ENCODE results near the gene CCDC91.
"Not testable (repeated sequence)": the region's sequence is repeated elsewhere in the genome, so short reads cannot be mapped to it uniquely, and the experiment has no call there.

The CCDC91 gene

DNA sequence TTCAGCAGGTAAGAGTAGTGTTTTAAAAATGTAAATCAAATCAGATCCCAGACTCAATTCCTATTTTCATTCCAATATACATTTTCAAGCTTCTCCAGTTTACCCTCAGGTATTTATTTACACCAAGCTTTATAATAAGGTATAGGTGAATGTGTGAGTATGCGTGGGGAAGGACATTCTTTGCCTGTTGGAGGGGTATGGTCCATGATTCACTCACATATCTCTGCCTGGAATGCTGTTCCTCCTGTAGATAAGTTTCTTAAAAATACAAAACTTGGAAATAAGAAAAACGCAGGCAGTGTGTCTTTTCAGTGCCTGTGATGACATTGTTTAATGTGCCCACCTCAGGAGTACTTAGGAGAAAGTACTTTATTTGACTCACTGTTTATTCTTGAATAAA, 118.6 kb downstream of the CCDC91 start:
- H4K20me1 ChIP-seq = no peaks in the 10 kb centered on the region
- no peak for TF ChIP-seq Cebpa-rat (IDR thresholded peaks at IDR 0.05)

DNA sequence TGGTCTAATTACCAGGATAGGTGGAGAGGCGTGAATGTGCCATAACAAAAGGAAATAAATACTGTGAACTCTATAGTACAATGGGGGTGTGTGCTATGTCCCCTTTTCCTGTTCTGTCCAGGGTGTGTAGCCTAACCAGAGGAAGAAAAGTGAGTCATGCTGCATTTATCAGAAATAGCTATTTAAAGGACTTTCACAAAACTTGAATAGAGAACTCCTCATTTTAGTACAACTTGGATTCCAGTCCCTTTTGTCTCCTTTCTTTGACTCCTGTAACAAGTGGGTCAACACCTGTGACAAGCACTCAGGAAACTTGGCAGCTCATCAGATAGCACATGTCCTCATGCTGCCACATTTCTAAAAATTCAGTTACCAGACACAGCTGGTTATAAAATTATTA, 123.4 kb downstream of the CCDC91 start:
- Histone ChIP-seq H3K27ac (no peak overlapping the region), H3K27me3 (no peaks in the 10 kb centered on the region), H3K4me1 (no peaks in the 10 kb centered on the region), H4K20me1 (no peaks in the 10 kb centered on the region), H3K4me2 (no peak overlapping the region; the same call in 1 of the 2 replicates), H3K36me3 (0 out of 2 replicates have a peak, but pooled peaks cover 3% of the 10 kb centered on the region), H3K9me3 (peaks cover 6% of the 10 kb centered on the region; the same call in 1 of the 2 replicates), H3K4me3 (no peak overlapping the region), H3K9ac (no peak overlapping the region)
- TF ChIP-seq Cebpa-rat (IDR thresholded peaks at IDR 0.05) = no peak

More for the DNA sequence above, 118.6 kb downstream of the CCDC91 start:
- no peak overlapping the region for H3K27ac ChIP-seq
- no peaks in the 10 kb centered on the region for H3K27me3 ChIP-seq
- peaks cover 6% of the 10 kb centered on the region; the same call in 1 of the 2 replicates for H3K9me3 ChIP-seq
- no peak overlapping the region for H3K9ac ChIP-seq
- H3K4me3 ChIP-seq = no peak overlapping the region
- H3K36me3 ChIP-seq = no peaks in the 10 kb centered on the region
- H3K4me1 ChIP-seq = no peaks in the 10 kb centered on the region
- H3K4me2 ChIP-seq = no peak overlapping the region

DNA sequence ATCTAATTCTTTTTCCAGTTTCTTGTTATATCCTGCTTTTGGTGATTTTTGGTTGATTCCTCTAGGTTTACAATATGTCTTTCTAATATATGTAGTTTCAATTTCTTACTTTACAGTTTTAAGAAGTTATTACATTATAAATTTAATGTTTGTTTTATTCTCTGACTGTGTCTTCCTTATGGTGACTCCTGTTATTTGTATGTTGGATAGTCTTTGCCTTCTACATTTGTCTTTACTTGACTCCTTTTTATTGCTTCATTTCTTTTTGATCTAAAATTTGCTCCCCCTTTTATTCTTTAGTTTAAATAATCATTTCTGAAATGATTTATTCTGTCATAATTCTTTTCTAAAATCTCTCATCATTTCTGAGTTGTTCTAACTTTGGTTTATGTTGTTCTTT, 125.8 kb downstream of the CCDC91 start:
- Histone ChIP-seq H3K4me2 (no peak overlapping the region), H3K4me1 (no peaks in the 10 kb centered on the region), H3K27ac (no peak overlapping the region), H3K27me3 (no peaks in the 10 kb centered on the region), H3K9me3 (peaks cover 6% of the 10 kb centered on the region; the same call in 1 of the 2 replicates), H3K4me3 (no peak overlapping the region), H3K9ac (no peak overlapping the region), H3K36me3 (0 out of 2 replicates have a peak, but pooled peaks cover 3% of the 10 kb centered on the region), H4K20me1 (no peaks in the 10 kb centered on the region)
- TF ChIP-seq Cebpa-rat (IDR thresholded peaks at IDR 0.05) = no peak

DNA sequence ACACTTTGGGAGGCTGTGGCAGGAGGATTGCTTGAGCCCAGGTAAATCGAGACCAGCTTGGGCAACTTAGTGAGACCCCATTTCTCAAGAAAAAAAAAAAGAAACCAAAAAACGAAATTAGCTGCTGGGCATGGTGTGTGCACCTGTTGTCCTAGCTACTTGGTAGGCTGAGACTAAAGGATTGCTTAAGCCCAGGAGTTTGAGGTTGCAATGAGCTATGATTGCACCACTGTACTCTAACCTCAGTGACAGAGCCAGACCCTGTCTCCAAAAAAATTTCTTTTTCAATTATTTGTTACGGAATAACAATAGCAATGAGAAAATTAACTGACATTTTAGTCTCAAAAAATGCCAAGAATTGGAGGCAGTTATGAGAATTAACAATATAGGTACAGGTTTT, 128.0 kb downstream of the CCDC91 start:
- Histone ChIP-seq H3K9me3 (no peaks in the 10 kb centered on the region), H3K4me3 (no peak overlapping the region), H3K27ac (no peak overlapping the region), H4K20me1 (no peaks in the 10 kb centered on the region), H3K27me3 (no peaks in the 10 kb centered on the region), H3K36me3 (0 out of 2 replicates have a peak, but pooled peaks cover 3% of the 10 kb centered on the region), H3K9ac (no peak overlapping the region), H3K4me2 (no peak overlapping the region), H3K4me1 (no peaks in the 10 kb centered on the region)
- TF ChIP-seq Cebpa-rat (IDR thresholded peaks at IDR 0.05) = no peak

DNA sequence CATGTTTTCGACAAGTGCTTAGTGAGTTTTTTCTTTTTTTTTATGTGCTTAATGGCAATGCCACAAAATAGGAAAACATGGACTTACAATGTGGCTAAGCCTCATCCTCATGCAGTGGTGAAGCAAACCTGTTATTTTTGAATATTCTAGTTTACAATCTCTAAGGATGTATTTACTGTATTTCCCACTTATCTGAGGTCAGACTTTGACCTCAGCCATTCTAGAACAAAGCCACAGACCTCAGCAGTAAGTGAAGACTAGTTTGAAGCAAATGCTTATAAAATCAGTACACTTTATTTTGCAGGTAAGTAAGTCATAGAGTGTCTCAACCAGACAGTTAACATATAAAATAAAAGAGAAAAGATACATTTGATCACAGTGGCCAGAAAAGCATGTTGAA, 130.1 kb downstream of the CCDC91 start:
- no peaks in the 10 kb centered on the region for H3K36me3 ChIP-seq
- TF ChIP-seq Cebpa-rat (IDR thresholded peaks at IDR 0.05) = no peak
- H3K4me3 ChIP-seq = no peak overlapping the region
- no peak overlapping the region for H3K4me2 ChIP-seq
- no peaks in the 10 kb centered on the region for H3K9me3 ChIP-seq
- no peak overlapping the region for H3K27ac ChIP-seq
- no peak overlapping the region for H3K9ac ChIP-seq
- no peaks in the 10 kb centered on the region for H4K20me1 ChIP-seq
- H3K4me1 ChIP-seq = no peaks in the 10 kb centered on the region
- no peaks in the 10 kb centered on the region for H3K27me3 ChIP-seq

DNA sequence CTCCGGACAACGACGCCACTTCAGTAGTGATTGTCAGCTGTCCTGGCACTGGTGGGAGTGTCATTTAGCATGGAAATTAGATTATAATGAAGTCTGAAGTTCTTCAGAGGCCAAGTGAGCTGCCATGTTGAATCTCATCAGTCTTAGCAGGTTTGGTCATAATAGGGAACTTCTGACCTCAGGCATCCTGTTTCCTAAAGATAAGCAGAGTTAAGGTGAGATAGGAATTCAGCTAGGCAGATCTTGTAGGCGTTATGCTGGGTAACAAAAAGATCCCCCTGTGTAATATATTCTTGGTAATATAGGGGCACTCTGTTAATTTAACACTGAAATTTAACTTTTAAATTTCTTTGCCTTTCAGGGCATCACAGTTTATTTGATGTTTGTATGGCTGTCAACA, 137.5 kb downstream of the CCDC91 start:
- Histone ChIP-seq H3K27me3 (no peaks in the 10 kb centered on the region), H3K9me3 (peaks cover 7% of the 10 kb centered on the region), H3K27ac (no peak overlapping the region), H3K4me3 (no peak overlapping the region), H3K36me3 (no peaks in the 10 kb centered on the region), H3K4me1 (no peaks in the 10 kb centered on the region), H4K20me1 (no peaks in the 10 kb centered on the region), H3K4me2 (no peak overlapping the region), H3K9ac (no peak overlapping the region)
- no peak for TF ChIP-seq Cebpa-rat (IDR thresholded peaks at IDR 0.05)

DNA sequence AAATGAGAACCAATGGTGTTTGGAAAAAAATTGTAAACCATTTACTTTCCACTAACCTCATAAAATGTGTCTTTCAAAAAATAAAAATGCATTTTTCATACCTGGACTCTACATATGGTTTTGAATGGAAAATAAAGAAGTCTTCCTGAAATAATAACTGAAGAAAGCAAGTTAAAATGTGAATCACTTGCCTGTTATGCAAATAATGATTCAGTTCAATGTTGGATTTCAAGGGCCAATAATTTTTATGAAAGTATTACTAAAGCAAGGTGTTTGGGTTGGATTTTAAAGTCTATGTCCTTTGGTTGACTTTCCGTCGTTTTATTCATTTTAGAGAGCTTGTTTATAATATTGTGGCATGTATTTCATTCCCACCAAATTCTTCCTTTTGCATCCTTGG, 138.7 kb downstream of the CCDC91 start:
- no peaks in the 10 kb centered on the region for H3K4me1 ChIP-seq
- H3K27me3 ChIP-seq = no peaks in the 10 kb centered on the region
- no peaks in the 10 kb centered on the region for H4K20me1 ChIP-seq
- H3K9ac ChIP-seq = no peak overlapping the region
- H3K27ac ChIP-seq = no peak overlapping the region
- H3K36me3 ChIP-seq = no peaks in the 10 kb centered on the region
- no peak for TF ChIP-seq Cebpa-rat (IDR thresholded peaks at IDR 0.05)
- H3K4me3 ChIP-seq = no peak overlapping the region
- peaks cover 7% of the 10 kb centered on the region for H3K9me3 ChIP-seq
- no peak overlapping the region for H3K4me2 ChIP-seq

DNA sequence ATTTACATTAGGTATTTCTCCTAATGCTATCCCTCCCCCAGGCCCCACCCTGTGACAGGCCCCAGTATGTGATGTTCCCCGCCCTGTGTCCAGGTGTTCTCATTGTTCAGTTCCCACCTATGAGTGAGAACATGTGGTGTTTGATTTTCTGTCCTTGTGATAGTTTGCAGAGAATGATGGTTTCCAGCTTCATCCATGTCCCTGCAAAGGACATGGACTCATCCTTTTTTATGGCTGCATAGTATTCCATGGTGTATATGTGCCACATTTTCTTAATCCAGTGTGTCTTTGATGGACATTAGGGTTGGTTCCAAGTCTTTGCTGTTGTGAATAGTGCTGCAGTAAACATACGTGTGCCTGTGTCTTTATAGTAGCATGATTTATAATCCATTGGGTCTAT, 139.5 kb downstream of the CCDC91 start:
- not testable (repeated sequence) for H3K9me3 ChIP-seq, H3K4me2 ChIP-seq, H4K20me1 ChIP-seq, H3K27me3 ChIP-seq, H3K36me3 ChIP-seq, H3K4me3 ChIP-seq, H3K4me1 ChIP-seq, H3K27ac ChIP-seq, H3K9ac ChIP-seq

DNA sequence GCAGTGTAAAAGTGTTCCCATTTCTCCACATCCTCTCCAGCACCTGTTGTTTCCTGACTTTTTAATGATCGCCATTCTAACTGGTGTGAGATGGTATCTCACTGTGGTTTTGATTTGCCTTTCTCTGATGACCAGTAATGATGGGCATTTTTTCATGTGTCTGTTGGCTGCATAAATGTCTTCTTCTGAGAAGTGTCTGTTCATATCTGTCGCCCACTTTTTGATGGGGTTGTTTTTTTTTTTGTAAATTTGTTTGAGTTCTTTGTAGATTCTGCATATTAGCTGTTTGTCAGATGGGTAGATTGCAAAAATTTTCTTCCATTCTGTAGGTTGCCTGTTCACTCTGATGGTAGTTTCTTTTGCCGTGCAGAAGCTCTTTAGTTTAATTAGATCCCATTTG, 140.0 kb downstream of the CCDC91 start:
- not testable (repeated sequence) for H3K36me3 ChIP-seq, H3K4me3 ChIP-seq, H4K20me1 ChIP-seq, H3K27ac ChIP-seq, H3K9ac ChIP-seq, H3K9me3 ChIP-seq, H3K4me2 ChIP-seq, H3K27me3 ChIP-seq, H3K4me1 ChIP-seq

DNA sequence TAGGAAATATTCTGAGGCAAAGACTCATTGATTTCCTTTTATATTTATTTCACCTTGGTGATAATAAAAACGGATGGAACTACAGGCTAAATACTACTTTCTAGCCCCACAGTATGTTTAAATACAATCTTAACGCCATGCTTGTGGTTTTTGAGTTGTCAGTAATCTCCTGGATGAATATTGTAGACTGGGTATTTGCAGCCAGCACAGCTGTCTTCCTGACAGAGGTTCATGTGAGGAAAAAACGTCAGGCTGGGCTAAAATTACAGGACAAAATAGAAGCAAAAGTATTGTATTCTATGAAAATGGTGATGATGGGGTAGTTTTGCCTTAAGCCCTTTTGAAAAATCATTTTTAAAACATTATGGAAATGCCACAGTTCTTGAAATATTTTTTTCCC, 140.9 kb downstream of the CCDC91 start:
- H3K36me3 ChIP-seq = no peaks in the 10 kb centered on the region

More for the DNA sequence above, 140.9 kb downstream of the CCDC91 start:
- Histone ChIP-seq H3K4me1 (no peaks in the 10 kb centered on the region), H3K27ac (no peak overlapping the region), H3K4me3 (no peak overlapping the region), H4K20me1 (no peaks in the 10 kb centered on the region), H3K9ac (no peak overlapping the region), H3K4me2 (no peak overlapping the region), H3K9me3 (peaks cover 7% of the 10 kb centered on the region), H3K27me3 (no peaks in the 10 kb centered on the region)
- TF ChIP-seq Cebpa-rat (IDR thresholded peaks at IDR 0.05) = no peak
